GM10266 (cell line): ENCODE data around the gene KIAA1217.

ENCODE experiments used
- DNase-seq: peaks from one replicate; pipeline ENCODE4 v3.0.0; 2012; ENCODE audit errors: extremely low spot score
- CTCF ChIP-seq: IDR thresholded peaks from 2 replicates; pipeline ENCODE4 v1.5.1; 2012; ENCODE audit warnings: mild to moderate bottlenecking, low read depth; ENCODE audit not compliant: control insufficient read depth, insufficient read depth; ENCODE audit errors: missing control alignments

KIAA1217 gene

GRCh38 chr10:24382596-24382978 lies 173.6 kb downstream of the KIAA1217 start:
- no peak for DNase-seq
- TF ChIP-seq CTCF, result no peak

GRCh38 chr10:24382979-24383663 lies 174.2 kb downstream of the KIAA1217 start:
- DNase-seq, result no peak
- no peak for TF ChIP-seq CTCF

- TF ChIP-seq CTCF, result peak; percentile 51
- DNase-seq, result peak; percentile 73
These were observed 174.8 kb downstream of the KIAA1217 start for GRCh38 chr10:24383681-24384106.

- no peak for DNase-seq
- TF ChIP-seq CTCF, result no peak
These were observed 176.0 kb downstream of the KIAA1217 start for GRCh38 chr10:24384954-24385353.

- no peak for DNase-seq
- TF ChIP-seq CTCF, result no peak
These were observed 176.8 kb downstream of the KIAA1217 start for GRCh38 chr10:24385776-24386175.

GRCh38 chr10:24390146-24390700 lies 181.3 kb downstream of the KIAA1217 start:
- DNase-seq, result no peak
- no peak for TF ChIP-seq CTCF

GRCh38 chr10:24390746-24391145 lies 181.8 kb downstream of the KIAA1217 start:
- DNase-seq, result no peak
- no peak for TF ChIP-seq CTCF
